WTC11 (cell line): ENCODE results near the gene PSEN1. TPM values are rescaled to one million over a fixed set of nuclear protein-coding genes. Genes with fewer than 3 reads are reported as not detected.

Source experiments
- ATAC-seq: fragments of 200-7000 bp; cut with Tn5 transposase; 2 replicates; pipeline ENCODE4 v1.10.0; 2021; ENCODE audit warnings: mild to moderate bottlenecking, moderate library complexity
- CTCF ChIA-PET: fragments of 300-600 bp; sonication (Branson Sonifier 250); formaldehyde crosslinking; loops from one replicate; lab custom pipeline; 2021; ENCODE audit warnings: antibody characterized with exemption; lab: Charles Lee
- POLR2A ChIA-PET: fragments of 350-600 bp; sonication (Branson Sonifier 250); formaldehyde crosslinking; loops from one replicate; lab custom pipeline; 2021; ENCODE audit warnings: antibody characterized with exemption; lab: Charles Lee
- DNase-seq: peaks from one replicate; pipeline ENCODE4 v3.0.0; 2021; ENCODE audit warnings: low spot score
- H3K27ac Mint-ChIP-seq: 2 replicates; pipeline ENCODE4 v1.8.0; 2021; ENCODE audit warnings: mixed read lengths
- H3K27me3 Mint-ChIP-seq: 2 replicates; pipeline ENCODE4 v1.8.0; 2021; ENCODE audit warnings: low read depth, mild to moderate bottlenecking, moderate library complexity, mixed read lengths
- H3K36me3 Mint-ChIP-seq: 2 replicates; pipeline ENCODE4 v1.8.0; 2021; ENCODE audit warnings: mixed read lengths
- H3K4me1 Mint-ChIP-seq: 2 replicates; pipeline ENCODE4 v1.8.0; 2022; ENCODE audit warnings: mixed read lengths
- H3K4me3 Mint-ChIP-seq: 2 replicates; pipeline ENCODE4 v1.8.0; 2021; ENCODE audit warnings: mild to moderate bottlenecking, moderate library complexity, mixed read lengths
- H3K9me3 Mint-ChIP-seq: 2 replicates; pipeline ENCODE4 v1.8.0; 2021; ENCODE audit warnings: mixed read lengths
- CREM ChIP-seq: sonication (generic); formaldehyde crosslinking; IDR thresholded peaks from 2 replicates; pipeline ENCODE4 v1.8.1; 2022; ENCODE audit warnings: mild to moderate bottlenecking, missing genetic modification reagents, moderate library complexity
- ELF4 ChIP-seq: sonication (generic); formaldehyde crosslinking; IDR thresholded peaks from 2 replicates; pipeline ENCODE4 v1.8.1; 2022; ENCODE audit warnings: low read depth, mild to moderate bottlenecking, moderate library complexity, missing genetic modification reagents
- ESRRA ChIP-seq: sonication (generic); formaldehyde crosslinking; IDR thresholded peaks from 2 replicates; pipeline ENCODE4 v1.8.1; 2022; ENCODE audit warnings: mild to moderate bottlenecking, missing genetic modification reagents, borderline replicate concordance
- HMGA2 ChIP-seq: fragments of 250-450 bp; sonication (Bioruptor Pico); IDR thresholded peaks from 2 replicates; pipeline ENCODE4 v1.4.0; 2021; ENCODE audit warnings: mild to moderate bottlenecking, moderate library complexity
- JUN ChIP-seq: sonication (generic); formaldehyde crosslinking; IDR thresholded peaks from 2 replicates; pipeline ENCODE4 v1.8.0; 2023; ENCODE audit warnings: mild to moderate bottlenecking, missing genetic modification reagents
- KAT7 ChIP-seq: sonication (generic); formaldehyde crosslinking; IDR thresholded peaks from 2 replicates; pipeline ENCODE4 v1.8.1; 2023; ENCODE audit warnings: missing genetic modification reagents, mild to moderate bottlenecking, borderline replicate concordance
- MXD4 ChIP-seq: fragments of 250-450 bp; sonication (Bioruptor Pico); IDR thresholded peaks from 2 replicates; pipeline ENCODE4 v1.8.0; 2021; ENCODE audit warnings: mild to moderate bottlenecking, moderate library complexity, borderline replicate concordance
- MYBL2 ChIP-seq: sonication (generic); formaldehyde crosslinking; IDR thresholded peaks from 2 replicates; pipeline ENCODE4 v1.8.1; 2023; ENCODE audit warnings: mild to moderate bottlenecking, moderate library complexity, missing genetic modification reagents
- NR1H2 ChIP-seq: sonication (generic); formaldehyde crosslinking; IDR thresholded peaks from 2 replicates; pipeline ENCODE4 v1.9.0; 2021; ENCODE audit warnings: mild to moderate bottlenecking, moderate library complexity, missing genetic modification reagents
- NR2C2 ChIP-seq: sonication (generic); formaldehyde crosslinking; IDR thresholded peaks from 2 replicates; pipeline ENCODE4 v1.8.0; 2022; ENCODE audit warnings: mild to moderate bottlenecking, missing genetic modification reagents
- RORB ChIP-seq: fragments of 250-450 bp; sonication (Bioruptor Pico); IDR thresholded peaks from 2 replicates; pipeline ENCODE4 v1.9.0; 2021; ENCODE audit warnings: mild to moderate bottlenecking
- SOX15 ChIP-seq: fragments of 250-450 bp; sonication (Bioruptor Pico); IDR thresholded peaks from 2 replicates; pipeline ENCODE4 v1.9.0; 2021; ENCODE audit warnings: mild to moderate bottlenecking
- TEAD1 ChIP-seq: sonication (generic); formaldehyde crosslinking; IDR thresholded peaks from 2 replicates; pipeline ENCODE4 v1.8.0; 2022; ENCODE audit warnings: mild to moderate bottlenecking, missing genetic modification reagents
- ZNF121 ChIP-seq: sonication (generic); formaldehyde crosslinking; IDR thresholded peaks from 2 replicates; pipeline ENCODE4 v1.8.0; 2023; ENCODE audit warnings: missing genetic modification reagents
- ZNF281 ChIP-seq: sonication (generic); formaldehyde crosslinking; IDR thresholded peaks from 2 replicates; pipeline ENCODE4 v1.8.0; 2023; ENCODE audit warnings: mild to moderate bottlenecking, missing genetic modification reagents
- ZNF416 ChIP-seq: fragments of 250-450 bp; sonication (Bioruptor Pico); IDR thresholded peaks from 2 replicates; pipeline ENCODE4 v1.9.0; 2021; ENCODE audit warnings: mild to moderate bottlenecking, inconsistent platforms
- total RNA-seq: library from RNA; stranded (reverse); gene quantifications from 3 replicates; pipeline ENCODE4 v1.2.3, GENCODE V29; 2021
- TF ChIP-seq, protein P1 (sequence below): sonication (generic); formaldehyde crosslinking; IDR thresholded peaks from 2 replicates; pipeline ENCODE4 v1.8.0; 2022; ENCODE audit warnings: mild to moderate bottlenecking, missing genetic modification reagents
- TF ChIP-seq, protein P2 (sequence below): fragments of 250-450 bp; sonication (Bioruptor Pico); IDR thresholded peaks from 2 replicates; pipeline ENCODE4 v1.9.0; 2021; ENCODE audit warnings: mild to moderate bottlenecking
- TF ChIP-seq, protein P3 (sequence below): sonication (generic); formaldehyde crosslinking; IDR thresholded peaks from 2 replicates; pipeline ENCODE4 v1.8.1; 2023; ENCODE audit warnings: mild to moderate bottlenecking, moderate library complexity, missing genetic modification reagents
- TF ChIP-seq, protein P4 (sequence below): sonication (generic); formaldehyde crosslinking; IDR thresholded peaks from 2 replicates; pipeline ENCODE4 v1.8.0; 2022; ENCODE audit warnings: missing genetic modification reagents
- TF ChIP-seq, protein P5 (sequence below): fragments of 250-450 bp; sonication (Bioruptor Pico); IDR thresholded peaks from 2 replicates; pipeline ENCODE4 v1.8.0; 2021; ENCODE audit warnings: mild to moderate bottlenecking
- TF ChIP-seq, protein P6 (sequence below): sonication (generic); formaldehyde crosslinking; IDR thresholded peaks from 2 replicates; pipeline ENCODE4 v1.8.1; 2022; ENCODE audit warnings: low read depth, missing genetic modification reagents, borderline replicate concordance
- TF ChIP-seq, protein P7 (sequence below): sonication (generic); formaldehyde crosslinking; IDR thresholded peaks from 2 replicates; pipeline ENCODE4 v1.8.1; 2023; ENCODE audit warnings: mild to moderate bottlenecking, missing genetic modification reagents, moderate library complexity

The PSEN1 gene
- total RNA-seq, 1 experiment from 2014 or later, result 26.6 TPM

DNA sequence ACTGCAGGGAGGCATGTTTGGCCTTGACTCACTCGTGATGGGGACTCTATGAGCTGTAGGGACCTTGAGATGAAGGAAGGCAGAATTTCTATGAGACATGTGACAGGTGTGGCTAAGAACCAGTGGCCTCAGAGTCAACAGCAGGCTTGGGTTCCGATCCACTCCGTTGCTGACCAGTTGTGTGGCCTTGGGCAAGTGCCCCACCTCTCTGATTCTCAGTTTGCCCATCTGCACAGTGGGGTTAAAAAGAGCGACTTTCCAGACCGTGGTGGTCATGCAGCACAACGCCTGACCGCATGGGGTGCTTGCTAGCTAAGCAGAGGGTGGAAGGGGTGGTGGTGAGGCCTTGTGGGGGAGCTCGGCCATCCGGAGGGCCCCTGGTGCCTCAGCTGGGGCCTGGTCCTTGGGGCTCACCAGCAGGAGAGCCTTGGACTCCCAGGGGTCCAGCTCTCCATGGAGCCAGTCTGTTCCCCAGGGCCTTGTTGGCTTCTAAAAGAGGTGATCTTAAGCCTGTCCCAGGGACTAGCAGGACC lies 119.5 kb downstream of the PSEN1 start (continued):
- TF ChIP-seq, protein P1, sequence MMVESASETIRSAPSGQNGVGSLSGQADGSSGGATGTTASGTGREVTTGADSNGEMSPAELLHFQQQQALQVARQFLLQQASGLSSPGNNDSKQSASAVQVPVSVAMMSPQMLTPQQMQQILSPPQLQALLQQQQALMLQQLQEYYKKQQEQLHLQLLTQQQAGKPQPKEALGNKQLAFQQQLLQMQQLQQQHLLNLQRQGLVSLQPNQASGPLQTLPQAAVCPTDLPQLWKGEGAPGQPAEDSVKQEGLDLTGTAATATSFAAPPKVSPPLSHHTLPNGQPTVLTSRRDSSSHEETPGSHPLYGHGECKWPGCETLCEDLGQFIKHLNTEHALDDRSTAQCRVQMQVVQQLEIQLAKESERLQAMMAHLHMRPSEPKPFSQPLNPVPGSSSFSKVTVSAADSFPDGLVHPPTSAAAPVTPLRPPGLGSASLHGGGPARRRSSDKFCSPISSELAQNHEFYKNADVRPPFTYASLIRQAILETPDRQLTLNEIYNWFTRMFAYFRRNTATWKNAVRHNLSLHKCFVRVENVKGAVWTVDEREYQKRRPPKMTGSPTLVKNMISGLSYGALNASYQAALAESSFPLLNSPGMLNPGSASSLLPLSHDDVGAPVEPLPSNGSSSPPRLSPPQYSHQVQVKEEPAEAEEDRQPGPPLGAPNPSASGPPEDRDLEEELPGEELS (CRISPR knock-in tag), result no peak
- no peak for TF ChIP-seq HMGA2
- no peak for TF ChIP-seq JUN (CRISPR knock-in tag)
- TF ChIP-seq NR2C2, result no peak
- TF ChIP-seq, protein P2, sequence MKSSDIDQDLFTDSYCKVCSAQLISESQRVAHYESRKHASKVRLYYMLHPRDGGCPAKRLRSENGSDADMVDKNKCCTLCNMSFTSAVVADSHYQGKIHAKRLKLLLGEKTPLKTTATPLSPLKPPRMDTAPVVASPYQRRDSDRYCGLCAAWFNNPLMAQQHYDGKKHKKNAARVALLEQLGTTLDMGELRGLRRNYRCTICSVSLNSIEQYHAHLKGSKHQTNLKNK (CRISPR knock-in tag), result no peak
- no peak for TF ChIP-seq NR1H2 (CRISPR knock-in tag)
- no peak for TF ChIP-seq MYBL2 (CRISPR knock-in tag)
- TF ChIP-seq ELF4 (CRISPR knock-in tag), result no peak

DNA sequence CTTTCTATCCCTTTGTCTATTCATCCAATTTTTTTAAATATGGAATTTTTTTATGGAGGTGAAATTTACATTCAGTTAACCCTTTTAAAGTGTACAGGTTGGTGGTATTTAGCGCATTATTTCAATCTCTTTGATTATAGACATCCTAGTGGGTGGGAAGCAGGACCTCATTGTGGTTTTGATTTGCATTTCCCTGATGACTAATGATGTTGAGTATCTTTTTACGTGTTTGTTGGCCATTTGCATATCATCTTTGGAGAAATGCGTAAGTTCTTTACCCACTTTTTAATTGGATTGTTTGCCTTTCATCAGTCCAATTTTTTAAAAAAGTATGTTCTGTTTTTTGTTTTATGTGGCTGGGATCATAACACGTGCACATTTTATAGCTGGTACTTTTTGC lies 121.8 kb downstream of the PSEN1 start:
- Mint-ChIP-seq H3K4me1 (no peaks in the 10 kb centered on the region), H3K36me3 (no peaks in the 10 kb centered on the region), H3K27ac (no peak overlapping the region), H3K9me3 (no peaks in the 10 kb centered on the region), H3K4me3 (no peak overlapping the region), H3K27me3 (no peaks in the 10 kb centered on the region)
- POLR2A ChIA-PET, result no interaction called here
- DNase-seq (no peak), ATAC-seq (no peak)
- CTCF ChIA-PET, result no interaction called here
- no peak for TF ChIP-seq ZNF416
- no peak for TF ChIP-seq RORB (CRISPR knock-in tag)
- TF ChIP-seq MXD4, result no peak
- TF ChIP-seq, protein P3, sequence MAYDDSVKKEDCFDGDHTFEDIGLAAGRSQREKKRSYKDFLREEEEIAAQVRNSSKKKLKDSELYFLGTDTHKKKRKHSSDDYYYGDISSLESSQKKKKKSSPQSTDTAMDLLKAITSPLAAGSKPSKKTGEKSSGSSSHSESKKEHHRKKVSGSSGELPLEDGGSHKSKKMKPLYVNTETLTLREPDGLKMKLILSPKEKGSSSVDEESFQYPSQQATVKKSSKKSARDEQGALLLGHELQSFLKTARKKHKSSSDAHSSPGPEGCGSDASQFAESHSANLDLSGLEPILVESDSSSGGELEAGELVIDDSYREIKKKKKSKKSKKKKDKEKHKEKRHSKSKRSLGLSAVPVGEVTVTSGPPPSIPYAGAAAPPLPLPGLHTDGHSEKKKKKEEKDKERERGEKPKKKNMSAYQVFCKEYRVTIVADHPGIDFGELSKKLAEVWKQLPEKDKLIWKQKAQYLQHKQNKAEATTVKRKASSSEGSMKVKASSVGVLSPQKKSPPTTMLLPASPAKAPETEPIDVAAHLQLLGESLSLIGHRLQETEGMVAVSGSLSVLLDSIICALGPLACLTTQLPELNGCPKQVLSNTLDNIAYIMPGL, result no peak
- no peak for TF ChIP-seq SOX15 (CRISPR knock-in tag)
- no peak for TF ChIP-seq ZNF121 (CRISPR knock-in tag)
- no peak for TF ChIP-seq TEAD1
- no peak for TF ChIP-seq ESRRA (CRISPR knock-in tag)
- TF ChIP-seq, protein P4, sequence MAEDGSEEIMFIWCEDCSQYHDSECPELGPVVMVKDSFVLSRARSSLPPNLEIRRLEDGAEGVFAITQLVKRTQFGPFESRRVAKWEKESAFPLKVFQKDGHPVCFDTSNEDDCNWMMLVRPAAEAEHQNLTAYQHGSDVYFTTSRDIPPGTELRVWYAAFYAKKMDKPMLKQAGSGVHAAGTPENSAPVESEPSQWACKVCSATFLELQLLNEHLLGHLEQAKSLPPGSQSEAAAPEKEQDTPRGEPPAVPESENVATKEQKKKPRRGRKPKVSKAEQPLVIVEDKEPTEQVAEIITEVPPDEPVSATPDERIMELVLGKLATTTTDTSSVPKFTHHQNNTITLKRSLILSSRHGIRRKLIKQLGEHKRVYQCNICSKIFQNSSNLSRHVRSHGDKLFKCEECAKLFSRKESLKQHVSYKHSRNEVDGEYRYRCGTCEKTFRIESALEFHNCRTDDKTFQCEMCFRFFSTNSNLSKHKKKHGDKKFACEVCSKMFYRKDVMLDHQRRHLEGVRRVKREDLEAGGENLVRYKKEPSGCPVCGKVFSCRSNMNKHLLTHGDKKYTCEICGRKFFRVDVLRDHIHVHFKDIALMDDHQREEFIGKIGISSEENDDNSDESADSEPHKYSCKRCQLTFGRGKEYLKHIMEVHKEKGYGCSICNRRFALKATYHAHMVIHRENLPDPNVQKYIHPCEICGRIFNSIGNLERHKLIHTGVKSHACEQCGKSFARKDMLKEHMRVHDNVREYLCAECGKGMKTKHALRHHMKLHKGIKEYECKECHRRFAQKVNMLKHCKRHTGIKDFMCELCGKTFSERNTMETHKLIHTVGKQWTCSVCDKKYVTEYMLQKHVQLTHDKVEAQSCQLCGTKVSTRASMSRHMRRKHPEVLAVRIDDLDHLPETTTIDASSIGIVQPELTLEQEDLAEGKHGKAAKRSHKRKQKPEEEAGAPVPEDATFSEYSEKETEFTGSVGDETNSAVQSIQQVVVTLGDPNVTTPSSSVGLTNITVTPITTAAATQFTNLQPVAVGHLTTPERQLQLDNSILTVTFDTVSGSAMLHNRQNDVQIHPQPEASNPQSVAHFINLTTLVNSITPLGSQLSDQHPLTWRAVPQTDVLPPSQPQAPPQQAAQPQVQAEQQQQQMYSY, result no peak
- TF ChIP-seq, protein P5, sequence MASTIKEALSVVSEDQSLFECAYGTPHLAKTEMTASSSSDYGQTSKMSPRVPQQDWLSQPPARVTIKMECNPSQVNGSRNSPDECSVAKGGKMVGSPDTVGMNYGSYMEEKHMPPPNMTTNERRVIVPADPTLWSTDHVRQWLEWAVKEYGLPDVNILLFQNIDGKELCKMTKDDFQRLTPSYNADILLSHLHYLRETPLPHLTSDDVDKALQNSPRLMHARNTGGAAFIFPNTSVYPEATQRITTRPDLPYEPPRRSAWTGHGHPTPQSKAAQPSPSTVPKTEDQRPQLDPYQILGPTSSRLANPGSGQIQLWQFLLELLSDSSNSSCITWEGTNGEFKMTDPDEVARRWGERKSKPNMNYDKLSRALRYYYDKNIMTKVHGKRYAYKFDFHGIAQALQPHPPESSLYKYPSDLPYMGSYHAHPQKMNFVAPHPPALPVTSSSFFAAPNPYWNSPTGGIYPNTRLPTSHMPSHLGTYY (CRISPR knock-in tag), result no peak
- no peak for TF ChIP-seq ZNF281
- TF ChIP-seq KAT7 (CRISPR knock-in tag), result no peak
- TF ChIP-seq, protein P6, sequence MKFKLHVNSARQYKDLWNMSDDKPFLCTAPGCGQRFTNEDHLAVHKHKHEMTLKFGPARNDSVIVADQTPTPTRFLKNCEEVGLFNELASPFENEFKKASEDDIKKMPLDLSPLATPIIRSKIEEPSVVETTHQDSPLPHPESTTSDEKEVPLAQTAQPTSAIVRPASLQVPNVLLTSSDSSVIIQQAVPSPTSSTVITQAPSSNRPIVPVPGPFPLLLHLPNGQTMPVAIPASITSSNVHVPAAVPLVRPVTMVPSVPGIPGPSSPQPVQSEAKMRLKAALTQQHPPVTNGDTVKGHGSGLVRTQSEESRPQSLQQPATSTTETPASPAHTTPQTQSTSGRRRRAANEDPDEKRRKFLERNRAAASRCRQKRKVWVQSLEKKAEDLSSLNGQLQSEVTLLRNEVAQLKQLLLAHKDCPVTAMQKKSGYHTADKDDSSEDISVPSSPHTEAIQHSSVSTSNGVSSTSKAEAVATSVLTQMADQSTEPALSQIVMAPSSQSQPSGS (CRISPR knock-in tag), result no peak
- TF ChIP-seq, protein P2 (CRISPR knock-in tag), result no peak
- TF ChIP-seq CREM (CRISPR knock-in tag), result no peak
- TF ChIP-seq, protein P7, sequence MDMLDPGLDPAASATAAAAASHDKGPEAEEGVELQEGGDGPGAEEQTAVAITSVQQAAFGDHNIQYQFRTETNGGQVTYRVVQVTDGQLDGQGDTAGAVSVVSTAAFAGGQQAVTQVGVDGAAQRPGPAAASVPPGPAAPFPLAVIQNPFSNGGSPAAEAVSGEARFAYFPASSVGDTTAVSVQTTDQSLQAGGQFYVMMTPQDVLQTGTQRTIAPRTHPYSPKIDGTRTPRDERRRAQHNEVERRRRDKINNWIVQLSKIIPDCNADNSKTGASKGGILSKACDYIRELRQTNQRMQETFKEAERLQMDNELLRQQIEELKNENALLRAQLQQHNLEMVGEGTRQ (CRISPR knock-in tag), result no peak
